DMS53 treated with DMSO at 0.1 percent for 48 hours (cell line): Measurements from ENCODE around the gene MED25.
A peak's percentile ranks its signal among the peaks of the same experiment; 100 is the strongest.

Source experiments
- DNase-seq: peaks from one replicate; lab custom pipeline; 2025; ENCODE audit not compliant: unreplicated experiment; lab: John Stamatoyannopoulos, UW

The MED25 gene

DNA sequence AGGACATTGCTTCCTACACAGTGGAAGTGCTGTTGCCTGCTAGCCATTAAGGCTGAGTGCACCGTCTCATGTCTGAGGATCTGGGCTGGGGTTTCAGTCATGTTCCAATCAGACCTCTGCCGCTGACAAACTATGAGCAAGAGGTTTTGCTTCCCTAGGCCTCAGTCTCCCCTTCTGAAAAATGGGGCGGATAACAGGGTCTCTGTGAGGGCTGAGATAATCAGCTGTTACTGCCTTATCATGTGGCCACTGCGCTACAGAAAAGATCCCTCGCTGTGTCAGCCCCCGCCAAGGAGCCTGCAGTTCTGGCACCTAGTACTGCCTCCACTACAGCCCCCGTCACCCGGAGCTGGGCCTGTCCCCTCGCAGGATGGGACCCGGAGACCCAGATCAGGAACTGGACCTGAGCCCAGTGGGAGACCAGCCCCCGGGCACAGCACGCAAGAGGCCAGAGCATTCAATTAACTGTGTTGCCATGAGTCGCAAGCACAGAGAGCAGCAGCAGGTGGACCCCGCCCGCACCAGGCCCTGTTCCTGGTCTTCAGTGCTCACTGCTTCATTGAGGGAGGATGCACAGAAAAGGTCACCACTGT, 52.3 kb downstream of the MED25 start:
- no peak for DNase-seq

DNA sequence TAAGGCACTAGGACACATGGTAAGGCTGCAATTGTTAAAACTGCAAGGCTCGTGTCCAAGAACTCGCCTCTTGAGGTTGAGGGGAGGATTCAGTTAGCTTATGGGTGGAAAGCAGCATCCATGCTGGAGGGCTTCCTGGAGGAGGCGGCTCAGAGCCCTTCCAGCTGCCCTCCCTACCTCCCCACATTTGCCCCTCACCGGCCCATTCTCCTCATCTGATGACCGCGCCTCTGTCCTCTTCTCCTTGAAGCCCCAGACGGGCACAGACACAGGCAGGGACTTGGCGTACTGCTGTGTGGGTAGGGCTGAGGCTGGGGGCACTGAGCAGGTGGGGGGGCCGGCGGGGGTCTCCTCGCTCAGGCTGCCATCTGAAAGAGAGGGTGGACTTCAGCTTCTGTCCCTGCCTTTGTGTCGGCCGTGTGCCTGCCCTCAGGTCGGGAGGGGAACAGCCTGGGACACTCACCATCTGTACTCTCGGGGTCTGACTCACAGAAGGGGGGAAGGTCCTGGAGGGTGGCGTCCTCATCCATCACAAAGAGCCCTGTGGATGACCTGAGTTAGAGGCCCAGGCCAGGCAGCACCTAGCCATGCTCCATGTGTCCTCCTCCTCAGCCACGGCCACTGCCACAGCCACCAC, 53.4 kb downstream of the MED25 start:
- no peak for DNase-seq

DNA sequence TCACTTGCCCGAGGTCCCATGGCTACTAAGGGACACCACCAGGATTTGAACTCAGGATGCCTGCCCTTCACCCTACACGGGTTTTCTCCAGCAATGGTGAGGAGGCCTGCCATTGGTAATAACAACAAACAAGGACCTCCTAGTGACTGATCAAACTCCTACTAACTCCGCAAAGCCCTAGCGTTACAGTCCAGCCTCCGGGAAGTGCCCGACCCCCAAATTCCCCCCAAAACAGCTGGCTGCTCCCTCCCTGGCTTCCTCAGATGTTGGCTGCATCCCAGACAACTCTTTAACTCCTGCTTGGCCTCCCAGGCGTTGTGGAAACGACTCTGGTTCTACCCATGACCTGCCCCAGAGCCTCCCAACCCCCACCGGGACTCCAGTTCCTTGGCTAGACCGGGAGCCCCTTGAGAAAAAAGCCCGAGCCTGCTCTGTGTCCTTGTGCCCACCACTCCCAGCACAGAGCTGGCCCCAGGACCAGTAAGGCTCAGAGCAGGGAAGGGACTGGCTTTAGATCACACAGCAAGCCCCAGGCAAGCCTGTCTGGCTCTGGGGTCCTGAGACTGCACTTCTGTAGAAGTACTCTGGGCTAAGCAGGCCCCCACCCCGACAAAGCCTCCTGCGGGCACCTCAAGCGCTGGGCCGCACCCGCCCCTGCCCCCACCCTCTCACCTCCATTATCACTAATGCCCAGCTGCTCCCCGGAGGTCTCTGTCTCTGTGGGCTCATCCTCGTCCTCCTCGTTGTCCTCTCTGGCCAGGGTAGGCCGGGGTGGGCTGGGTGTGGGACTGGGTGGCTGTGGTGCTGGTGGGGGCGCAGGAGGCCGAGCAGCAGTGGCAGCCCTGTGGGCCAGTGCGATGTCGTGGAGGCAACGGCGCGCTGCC, 54.4 kb downstream of the MED25 start:
- no peak for DNase-seq

DNA sequence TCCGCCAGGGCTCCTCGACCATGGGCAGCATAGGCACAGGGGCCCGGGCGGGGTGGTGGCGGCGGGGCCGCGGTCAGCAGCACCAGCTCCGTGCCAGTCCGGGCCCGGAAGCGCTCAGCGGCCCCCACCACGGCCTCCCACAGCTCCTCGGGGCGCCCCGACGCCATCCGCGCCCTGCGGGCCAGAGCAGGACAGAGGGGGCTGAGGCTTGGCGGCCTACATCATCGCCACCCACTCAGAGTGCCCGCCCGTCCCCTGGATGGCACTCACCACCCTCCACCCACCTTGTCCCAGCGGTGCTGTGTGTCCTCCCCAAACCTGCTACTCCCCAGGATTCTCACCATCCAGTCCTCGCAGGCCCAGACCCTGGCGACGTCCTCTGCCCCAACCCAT, 55.0 kb downstream of the MED25 start:
- no peak for DNase-seq

DNA sequence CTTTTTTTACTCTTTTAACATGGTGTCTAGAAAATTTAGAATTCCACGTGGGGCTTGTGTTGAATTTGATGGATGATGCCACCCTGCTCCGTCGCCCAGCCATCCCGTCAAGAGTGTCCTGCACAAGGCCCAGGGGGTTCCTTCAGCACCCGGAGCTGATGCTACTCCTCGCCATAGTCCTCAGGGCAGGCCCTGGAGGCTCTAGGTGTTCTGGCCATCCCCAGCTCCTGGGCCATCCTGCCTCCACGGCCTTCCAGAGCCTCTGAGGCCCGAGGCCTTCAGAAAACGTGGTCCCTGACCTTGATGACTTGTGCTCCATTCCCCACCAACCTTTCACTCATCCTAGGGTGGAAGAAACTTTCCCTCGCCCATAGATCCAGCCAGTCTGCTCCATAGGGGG, 55.7 kb downstream of the MED25 start:
- DNase-seq: no peak

DNA sequence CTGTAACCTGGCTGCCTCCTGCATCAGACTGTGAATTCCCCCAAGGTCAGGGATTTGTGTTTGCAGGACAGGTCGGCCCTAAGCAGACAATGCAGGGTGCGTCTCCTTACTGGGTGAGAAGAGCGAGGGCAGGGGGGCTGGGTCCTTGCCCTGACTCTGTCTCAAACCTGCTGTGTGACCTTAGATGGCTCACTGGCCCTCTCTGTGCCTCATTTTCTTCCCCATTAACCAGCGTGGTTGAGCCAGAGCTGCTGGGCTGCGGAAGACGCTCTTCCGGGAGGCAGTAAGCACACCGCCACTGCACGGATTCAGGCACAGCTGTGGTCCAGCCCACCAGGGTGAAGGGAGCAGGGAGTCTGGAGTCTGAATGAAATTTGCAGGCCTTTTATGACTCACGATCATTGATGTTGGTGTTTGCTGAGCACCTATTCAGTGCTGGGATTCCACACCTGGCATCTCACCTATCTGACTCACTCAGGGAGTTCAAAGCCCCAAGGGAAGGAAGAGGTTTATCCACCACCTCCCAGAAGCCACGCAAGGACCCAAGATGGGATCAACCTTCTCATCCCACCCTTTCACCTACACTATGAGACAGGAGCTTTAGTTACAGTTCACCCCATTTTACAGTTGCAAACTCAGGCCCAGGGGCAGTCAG, 56.5 kb downstream of the MED25 start:
- DNase-seq: no peak

DNA sequence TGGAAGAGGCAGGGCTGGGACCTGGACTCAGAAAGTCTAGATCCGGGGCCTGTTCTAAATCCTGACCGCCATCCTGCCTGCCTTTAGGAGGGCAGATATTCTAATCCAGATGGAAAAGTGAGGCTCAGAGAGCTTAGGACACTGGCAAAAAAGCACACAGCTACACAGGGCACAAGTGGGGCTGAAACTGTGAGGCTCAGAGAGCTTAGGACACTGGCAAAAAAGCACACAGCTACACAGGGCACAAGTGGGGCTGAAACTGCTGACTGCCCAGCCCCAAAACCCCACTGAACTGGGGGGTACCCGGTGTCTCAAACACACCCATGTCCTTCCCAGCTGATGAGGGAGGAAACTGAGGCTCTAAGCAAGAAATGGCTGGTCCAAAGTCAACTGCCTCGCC, 57.1 kb downstream of the MED25 start:
- no peak for DNase-seq

DNA sequence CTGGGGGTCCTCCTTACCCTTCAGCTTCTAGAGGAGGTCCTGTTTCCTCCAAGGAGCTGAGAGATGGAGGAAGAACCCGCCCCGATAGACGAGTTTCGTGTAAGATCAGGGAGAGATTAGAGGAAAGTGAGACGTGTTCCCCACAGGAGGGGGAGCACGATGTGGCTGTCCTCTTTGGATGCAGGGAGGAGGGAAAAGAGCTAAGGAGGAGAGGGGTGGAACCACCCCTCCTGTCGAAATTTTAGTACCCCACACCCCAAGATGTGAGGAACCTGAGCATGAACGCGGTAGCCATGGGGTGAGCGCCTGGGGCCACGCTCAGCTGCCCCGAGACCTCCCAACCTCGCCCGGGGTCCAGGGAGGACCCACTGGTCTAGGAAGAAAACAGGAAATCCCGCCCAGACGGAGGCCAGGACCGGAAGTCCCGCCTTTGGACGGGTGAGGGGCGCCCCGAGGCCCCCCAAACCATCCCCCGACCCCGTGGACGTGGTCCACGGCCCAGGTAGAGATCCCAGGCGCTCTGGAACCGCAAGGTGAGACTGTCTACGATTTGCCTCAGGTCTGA, 57.9 kb downstream of the MED25 start:
- no peak for DNase-seq

DNA sequence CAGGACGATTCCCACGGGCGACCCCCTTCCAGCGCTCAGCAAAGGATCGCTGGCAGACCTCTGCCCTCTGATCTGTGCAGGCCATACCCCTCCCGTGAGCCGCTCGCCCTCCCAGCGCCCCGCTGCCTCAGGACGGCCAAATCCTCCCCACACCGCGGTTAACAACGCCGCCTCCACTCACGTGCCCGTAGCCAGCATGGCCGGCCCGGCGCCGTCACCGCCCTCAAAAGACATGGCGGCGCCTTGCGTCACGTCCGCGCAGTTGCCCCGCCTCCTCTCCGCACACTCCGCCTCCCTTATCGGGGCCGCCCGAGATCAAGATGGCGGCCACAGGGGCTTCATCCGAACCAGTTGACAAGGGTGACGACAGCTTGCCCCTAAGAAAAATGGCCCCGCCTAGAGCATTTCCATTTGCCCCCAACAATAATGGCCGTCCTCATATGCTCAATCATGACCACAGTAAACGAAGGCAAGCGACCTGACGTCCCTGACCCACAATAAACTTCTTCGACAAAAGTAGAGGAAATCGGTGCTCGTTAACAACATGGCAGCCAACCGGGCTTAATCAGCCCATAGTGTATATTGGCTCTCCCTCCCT, 58.4 kb downstream of the MED25 start:
- peak; percentile 88 for DNase-seq

DNA sequence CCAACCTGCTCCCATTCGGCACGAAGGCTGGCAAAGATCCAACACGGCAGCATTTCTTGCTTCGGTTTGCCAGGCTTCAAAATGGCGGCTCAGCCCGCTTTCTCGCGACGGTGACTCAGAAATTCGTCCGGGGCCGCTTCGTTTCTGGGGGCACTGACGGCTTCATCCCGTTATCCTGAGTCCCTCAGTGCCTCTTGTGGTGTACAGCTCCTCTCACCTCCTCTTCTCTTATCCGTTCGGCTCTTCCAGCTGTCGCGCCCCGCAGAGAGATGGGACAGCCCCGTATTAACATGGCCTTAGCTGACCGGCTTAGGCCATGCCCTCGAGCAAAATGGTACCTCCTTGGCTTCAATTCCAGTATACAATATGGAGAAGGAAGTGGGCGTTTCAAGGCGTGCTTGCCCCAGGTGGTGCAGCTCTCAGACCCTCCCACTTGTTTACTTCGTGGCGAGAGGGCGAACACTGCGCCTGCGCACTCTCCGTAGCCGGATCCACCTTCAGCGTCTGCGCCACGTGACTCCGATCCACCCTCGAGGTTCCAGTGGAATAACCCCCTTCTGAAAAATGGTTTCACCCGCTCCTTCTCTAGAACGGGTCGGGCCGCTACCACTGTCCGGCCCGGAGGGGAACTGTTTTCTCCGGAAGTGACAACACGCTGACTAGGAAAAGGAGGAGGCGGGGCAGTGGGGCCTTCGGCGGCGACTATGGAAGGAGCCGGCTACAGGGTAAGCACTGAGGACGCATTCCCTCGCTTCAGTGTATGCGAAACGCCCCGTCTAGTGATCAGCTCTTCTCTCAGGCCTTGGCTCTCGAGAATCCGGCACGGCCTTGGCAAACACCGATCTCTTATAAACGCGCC, 59.2 kb downstream of the MED25 start, which contains the start of the genes AKT1S1 and TBC1D17:
AKT1S1 (minus strand) TSS at position 336 of the 859 bp plus-strand sequence. CDS start 4,060 bp downstream, outside the sequence.
TBC1D17 (plus strand) TSS at position 683 of the 859 bp plus-strand sequence; CDS start at position 705, 22 bp downstream.
- peak; percentile 97 for DNase-seq

DNA sequence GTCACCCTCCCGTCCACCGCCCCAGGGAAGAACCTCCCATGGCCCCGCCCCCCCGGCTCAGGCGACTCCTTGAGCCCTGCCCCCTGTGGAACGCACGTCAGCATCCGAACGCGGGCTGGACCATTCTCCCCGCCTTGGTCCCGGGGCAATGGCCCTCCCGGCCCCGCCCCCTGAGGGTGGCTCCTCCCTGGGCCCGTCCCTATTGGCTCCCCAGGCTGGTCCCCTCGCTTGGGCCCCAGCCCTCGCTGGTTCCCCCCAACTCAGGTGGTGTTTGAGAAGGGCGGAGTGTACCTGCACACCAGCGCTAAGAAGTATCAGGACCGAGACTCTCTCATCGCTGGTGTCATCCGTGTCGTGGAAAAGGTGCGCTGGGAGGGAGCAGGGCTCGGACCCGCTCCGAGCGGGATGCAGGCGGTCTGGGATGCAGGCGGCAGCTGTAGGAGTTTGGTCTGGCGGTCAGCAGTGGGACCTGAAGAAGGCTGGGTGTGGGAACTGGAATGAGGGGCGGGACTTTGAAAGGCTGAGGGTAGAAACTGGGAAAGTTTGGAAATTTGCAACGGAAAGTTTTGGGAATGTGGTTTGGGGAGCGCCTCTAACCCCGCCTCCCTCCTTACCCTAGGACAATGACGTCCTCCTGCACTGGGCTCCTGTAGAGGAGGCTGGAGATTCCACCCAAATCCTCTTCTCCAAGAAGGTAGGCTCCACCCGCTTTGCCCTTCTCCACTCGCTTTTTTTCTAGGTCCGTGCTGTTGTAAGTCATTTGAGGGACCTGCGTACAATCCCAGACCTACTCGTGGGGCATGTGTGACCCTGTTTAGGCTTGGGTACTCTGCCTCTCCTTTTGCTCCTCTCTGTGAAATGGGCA, 60.0 kb downstream of the MED25 start:
- peak; percentile 89 for DNase-seq

DNA sequence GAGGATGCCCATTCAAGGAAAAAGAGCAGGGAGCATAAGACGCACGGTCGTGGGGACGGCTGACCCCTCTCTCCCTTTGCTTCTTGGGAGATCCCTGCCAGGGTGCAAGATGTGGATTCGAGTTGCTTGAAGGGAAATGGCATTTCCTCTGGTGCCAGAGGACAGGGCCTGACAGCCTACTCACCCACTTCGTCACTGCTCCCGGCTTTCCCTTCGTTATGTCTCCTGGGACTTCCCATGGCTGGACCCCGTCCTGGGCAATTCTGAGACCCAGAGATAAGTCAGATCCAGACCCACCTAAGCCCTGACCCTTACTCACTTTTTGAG, 60.6 kb downstream of the MED25 start:
- DNase-seq: no peak

DNA sequence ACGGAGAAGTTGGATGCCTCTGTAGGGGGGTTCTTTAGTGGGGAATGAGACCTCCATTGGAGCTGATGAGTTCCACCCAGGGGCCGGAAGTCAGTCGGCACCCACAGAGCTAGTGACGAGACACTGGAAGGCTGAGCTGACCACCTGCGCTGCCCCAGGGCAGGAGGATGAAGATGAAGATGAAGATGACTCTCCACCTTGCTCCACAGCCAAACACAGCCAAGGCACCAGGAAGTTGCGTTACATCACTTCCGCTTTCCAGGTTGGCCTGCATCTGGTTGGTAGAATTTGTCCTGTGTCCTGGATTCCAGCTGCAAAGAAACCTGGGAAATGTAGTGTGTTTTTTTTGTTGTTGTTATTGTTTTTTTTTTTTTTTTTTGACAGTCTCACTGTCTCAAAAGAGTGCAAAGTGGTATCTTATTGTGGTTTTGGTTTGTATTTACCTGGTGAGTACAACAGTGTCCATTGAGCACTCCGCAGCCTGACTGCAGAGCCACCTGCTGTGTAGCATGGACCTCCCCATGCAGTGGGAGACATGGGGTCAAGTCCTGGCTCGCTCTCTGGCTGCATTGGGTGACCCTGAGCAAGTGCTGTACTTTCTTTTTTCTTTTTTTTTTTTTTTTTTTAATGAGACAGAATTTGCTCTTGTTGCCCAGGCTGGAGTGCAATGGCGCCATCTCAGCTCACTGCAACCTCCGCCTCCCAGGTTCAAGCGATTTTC, 61.3 kb downstream of the MED25 start:
- no peak for DNase-seq

DNA sequence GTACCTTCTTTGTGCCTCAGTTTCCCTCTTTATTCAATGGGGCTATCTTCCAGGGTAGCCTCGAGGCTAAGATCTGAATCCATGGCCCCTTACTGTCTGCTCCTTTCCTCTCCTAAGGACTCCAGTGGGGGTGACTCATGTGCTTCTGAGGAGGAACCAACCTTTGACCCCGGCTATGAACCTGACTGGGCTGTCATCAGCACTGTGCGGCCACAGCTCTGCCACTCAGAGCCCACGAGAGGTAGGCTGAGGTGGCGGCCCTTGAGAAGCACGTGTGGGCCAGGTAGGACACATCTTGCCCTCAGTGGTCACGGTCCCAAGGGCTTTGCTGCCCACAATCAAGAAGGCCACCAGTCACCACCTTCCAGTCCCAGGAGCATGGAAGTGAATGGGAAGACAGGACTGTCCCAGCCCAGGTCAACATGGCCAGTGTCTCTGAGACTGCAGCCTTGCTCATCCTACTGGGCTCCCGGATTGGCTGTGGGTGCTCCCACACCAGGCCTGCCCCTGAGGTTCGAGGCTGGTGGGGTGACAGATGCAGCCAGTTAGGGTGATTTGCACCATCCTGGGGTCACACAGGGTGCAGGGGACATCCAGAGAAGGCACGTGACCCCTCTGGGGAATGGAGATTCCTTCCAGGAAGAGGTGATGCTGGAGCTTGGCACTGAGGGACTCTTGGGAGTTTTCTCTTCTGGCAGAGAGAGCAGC, 62.2 kb downstream of the MED25 start:
- no peak for DNase-seq

DNA sequence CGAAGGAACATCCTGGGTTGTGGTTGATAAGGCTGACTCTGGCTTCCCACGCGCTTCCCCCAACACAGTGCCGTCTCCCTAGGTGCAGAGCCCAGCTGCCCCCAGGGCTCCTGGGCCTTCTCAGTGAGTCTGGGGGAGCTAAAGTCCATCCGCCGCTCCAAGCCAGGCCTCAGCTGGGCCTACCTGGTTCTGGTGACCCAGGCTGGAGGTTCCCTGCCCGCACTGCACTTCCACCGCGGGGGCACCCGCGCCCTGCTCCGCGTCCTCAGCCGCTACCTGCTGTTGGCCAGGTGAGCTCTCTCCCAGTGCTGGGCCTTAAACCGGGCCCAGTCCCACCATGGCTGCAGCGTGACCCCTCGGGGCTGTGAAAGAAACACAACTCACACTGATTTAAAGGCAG, 63.1 kb downstream of the MED25 start:
- DNase-seq: no peak

DNA sequence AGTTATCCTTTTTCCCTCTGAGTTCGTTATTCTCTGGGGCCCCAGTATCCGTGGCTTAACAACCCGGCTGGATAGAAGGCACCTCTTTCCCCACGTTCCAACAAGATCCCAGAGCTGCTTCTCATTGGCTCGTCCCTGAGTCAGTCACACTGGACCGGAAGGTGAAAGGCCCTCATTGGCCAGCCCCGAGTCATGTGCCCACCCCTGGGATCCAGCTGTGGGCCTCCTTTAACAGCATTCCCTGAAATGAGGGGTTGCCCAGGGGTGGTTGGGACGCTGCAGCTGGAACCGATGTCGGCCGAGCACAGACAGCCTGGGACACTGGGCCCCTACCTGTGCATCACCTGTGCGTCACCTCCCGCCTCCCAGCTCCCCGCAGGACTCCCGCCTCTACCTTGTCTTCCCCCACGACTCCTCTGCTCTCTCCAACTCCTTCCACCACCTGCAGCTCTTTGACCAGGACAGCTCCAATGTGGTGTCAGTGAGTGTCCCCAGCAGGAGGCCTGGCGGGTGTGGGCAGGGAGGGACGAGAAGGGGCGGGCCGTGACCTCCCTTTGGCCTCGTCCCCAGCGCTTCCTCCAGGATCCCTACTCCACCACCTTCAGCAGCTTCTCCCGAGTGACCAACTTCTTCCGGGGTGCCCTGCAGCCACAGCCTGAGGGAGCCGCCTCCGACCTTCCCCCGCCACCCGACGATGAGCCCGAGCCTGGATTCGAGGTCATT, 63.7 kb downstream of the MED25 start:
- no peak for DNase-seq

DNA sequence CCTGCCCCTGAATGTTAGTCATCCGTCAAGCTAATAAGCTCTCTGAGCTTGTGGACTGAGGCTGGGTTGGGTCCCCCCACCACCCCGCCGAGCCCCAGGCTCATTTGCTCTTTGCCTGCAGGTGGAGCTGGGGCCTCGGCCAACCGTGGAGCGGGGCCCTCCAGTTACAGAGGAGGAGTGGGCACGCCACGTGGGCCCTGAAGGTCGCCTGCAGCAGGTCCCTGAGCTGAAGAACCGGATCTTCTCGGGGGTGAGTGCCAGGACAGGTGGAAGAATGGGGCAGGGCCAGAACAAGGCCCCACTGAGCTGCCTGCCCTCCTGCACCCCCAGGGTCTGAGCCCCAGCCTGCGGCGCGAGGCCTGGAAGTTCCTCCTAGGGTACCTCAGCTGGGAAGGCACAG, 64.6 kb downstream of the MED25 start:
- DNase-seq: no peak
